Measurements from ENCODE around the gene CMTM7.
"Not testable (repeated sequence)": the region's sequence is repeated elsewhere in the genome, so short reads cannot be mapped to it uniquely, and the experiment has no call there.

The CMTM7 gene

DNA sequence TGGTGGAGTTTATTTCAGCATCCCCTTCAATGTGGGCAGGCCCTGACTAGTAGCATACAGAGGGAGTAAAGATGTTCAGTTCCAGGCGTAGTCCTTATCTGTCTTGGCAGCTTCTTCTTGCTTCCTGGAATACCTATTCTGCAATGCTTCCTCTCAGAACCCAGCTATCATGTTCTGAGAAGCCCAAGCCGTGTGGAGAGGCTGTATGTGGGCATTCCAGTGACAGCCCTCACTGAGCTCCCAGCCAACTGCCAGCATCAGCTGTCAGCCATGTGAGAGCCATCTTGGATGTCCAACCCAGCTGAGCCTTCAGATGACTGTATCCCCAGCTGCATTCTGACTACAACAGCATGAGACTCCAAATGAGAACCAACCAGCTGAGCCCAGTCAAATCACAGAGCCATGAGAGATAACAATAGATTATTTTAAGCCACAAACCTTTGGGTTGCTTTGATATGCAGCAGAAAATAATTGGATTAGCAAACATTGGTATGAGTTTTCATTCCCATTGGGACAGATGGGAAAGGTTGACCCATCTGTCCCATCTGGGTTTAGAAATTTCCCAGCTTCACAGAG lies 8.4 kb upstream of the CMTM7 start:
- DNase-seq: no peak

- DNase-seq: no peak
Measured at GRCh38 chr3:32384938-32385337, 6.7 kb upstream of the CMTM7 start.

- DNase-seq: no peak
Measured at GRCh38 chr3:32387512-32387911, 4.1 kb upstream of the CMTM7 start.

DNA sequence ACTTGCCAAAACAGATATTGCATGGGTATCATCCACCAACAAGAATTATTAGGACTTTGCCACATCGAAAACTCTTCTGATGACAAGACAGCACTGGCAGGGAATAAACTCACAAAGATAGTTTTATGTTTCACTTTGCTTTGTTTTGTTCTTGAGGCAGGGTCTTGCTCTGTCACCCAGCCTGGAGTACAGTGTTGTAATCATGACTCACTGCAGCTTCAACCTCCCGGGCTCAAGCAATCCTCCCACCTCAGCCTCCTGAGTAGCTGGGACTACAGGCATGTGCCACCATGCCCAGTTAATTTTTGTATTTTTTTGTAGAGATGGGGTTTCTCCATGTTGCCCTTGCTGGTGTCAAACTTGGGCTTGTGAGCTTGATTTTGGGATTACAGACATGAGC lies 2.1 kb upstream of the CMTM7 start:
- not testable (repeated sequence) for DNase-seq

DNA sequence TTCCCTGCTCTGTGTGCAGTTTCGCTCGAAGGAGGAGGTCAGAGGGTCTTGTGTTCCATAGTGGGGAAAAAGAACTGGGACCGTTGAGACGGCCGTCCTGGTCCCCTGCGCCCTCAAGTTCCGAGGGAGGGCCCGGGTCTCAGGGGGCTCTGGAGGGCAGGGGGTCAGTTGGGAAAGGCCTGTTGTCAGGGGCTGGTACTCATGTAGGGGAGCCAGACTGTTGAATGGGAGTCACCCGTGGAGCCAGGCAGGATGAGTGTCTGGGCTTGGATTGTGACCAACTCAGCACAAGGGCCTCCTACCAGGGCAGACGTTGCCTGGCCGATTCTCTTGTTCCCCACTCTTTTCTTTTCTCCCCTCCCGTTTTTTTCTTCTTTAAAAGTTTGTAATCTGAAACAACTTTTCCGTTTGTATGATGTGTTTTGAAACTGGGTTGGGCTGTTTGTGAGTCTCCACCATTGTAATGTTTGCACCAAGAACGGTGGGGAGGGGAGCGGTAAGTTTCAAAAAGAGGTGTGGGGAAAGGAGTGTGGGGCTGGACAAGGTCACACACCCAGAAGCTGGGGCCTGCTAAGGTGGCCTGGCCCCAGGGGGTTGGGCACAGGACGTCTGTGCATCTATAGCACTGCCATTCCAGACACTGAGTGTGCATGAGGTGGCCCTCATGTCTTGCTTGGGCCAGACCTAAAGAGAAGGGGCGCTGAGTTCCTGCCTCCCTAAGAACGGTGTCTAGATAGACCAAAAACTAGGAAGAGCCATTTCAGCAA lies 1.1 kb downstream of the CMTM7 start:
- DNase-seq: no peak

DNA sequence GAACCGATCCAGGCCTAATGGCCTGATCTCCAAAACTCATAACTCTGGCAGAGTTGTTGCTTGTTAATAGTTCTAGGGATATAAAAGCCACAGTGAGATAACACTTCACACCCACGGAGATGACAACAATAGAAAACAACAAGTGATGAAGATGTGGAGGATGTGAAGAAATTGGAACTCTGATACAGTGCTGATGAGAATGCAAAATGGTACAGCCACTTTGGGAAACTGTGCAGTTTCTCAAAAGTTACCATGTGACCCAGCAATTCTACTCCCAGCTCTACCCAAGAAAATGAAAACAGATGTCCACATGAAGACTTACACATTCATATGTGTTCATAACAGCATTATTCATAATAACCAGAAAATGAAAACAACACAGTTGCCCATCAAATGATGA lies 3.8 kb downstream of the CMTM7 start:
- DNase-seq: no peak

DNA sequence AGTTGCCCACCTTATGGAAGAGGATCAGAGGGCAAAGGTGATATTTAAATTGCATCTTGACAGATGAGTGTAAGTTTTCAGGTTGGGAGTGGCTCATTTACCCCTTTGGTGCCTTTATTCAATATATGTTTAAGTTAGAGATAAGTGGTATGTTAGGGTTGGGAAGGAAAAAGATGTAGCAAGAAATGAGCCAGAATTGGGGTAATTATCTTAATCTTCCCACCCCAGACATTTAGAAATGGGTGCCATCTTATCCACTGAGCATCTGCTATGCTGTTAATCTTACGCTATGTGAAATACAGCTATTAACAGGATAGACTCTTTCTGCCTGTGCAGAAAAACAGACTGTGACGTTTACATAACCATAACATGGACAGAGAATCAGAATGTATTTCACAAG lies 6.3 kb downstream of the CMTM7 start:
- no peak for DNase-seq

GRCh38 chr3:32398531-32398930 lies 6.9 kb downstream of the CMTM7 start:
- DNase-seq: no peak

- no peak for DNase-seq
Measured at GRCh38 chr3:32399030-32399620, 7.5 kb downstream of the CMTM7 start.

- no peak for DNase-seq
Measured at GRCh38 chr3:32401126-32401525, 9.5 kb downstream of the CMTM7 start.

DNA sequence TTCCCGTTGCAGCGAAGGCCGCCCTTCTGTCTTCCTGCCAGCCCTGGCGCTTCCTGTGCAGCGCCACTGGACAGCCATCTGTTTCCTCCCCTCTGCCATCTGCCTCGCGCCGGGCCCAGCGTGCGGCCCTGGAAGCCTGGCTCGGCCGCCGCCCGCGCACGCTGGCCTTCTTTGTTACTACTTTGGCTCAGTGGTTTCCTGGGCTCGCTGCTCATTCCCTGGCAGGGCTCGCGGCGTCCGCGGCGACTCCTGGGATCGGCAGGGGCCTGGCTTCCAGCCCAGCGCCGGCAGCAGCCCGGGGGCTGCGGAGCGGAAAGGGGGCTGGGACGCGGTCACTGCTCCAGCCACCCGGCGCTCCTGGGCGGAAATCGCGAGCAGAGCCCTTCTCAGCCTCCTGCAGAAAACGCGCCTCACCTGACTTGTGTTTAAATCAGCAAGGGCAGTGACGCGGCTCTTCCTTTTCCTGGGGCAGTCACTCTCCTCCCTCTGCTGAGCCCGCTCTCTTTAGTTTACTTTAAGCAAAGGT lies 10.0 kb downstream of the CMTM7 start:
- no peak for DNase-seq

GRCh38 chr3:32403663-32404062 lies 12.0 kb downstream of the CMTM7 start:
- peak; percentile 80 for DNase-seq

GRCh38 chr3:32404714-32405113 lies 13.1 kb downstream of the CMTM7 start:
- DNase-seq: no peak

GRCh38 chr3:32405155-32405554 lies 13.5 kb downstream of the CMTM7 start:
- no peak for DNase-seq

DNA sequence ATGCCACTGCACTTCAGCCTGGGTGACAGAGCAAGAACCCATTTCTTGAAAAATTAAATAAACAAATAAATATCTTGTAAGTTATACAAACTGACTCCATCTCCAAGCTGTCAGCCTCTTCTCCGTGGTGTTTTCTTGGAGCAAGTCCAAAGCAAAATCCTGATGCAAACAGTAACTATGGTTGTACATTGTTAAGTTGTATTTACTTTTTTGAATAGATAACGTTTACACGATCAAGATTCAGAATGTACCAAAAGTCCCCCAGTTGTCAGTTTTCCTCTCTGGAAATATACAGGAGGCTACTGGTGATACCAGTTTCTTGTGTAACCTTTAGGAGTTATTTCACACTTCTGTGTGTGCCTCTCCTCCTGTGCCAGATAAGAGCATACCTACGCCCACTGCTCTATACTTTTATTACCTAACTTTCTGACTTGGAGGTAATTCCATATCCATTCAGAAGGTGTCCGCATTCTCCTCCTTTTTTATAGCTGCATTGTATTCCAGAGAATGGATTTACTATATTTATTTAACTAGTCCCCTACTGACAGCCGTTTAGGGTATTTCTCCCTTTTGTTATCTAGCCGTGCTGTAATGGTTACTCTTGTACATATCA lies 14.2 kb downstream of the CMTM7 start:
- no peak for DNase-seq

DNA sequence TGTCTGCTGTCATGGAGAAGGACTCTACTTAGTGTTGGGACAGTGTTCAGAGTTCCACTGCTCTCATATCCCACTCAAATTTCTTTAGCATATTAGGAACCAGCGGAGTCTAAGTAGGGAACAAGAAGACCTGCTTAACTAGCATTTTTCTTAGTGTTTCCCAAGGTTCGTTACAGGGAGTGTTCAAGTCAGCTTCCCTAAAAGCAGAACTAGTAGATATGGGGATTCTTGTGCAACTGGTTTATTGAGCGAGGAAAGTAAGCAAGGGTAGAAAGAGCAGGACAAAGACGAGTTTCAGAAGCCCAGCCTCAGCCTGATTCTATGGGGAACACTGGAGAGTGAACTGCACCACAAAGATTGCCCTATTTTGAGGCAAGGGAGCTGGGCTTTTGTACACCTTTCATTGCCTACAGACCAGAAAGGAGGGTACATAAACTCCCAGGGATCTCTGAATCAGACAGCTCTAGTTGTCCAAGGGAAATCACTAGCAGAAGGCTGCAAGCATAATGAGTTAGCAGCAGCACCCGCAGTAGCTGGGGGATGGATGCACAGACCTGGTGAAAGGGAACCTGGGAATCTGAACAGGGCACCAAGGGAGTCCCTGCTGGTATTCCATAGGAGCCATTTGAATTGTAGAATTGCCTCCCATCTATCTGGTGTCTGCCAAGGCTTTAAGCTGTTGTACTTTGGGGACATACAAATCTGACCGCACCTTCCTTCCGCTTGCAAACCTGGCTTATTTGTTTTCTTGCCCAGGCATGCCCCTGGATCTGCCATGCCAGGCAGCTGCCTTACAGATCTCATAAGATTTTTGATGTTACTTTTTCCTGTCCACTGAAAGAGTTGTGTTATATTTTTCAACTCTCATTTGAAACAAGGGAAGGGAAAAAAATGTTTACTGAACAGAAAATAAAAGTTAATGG lies 15.1 kb downstream of the CMTM7 start:
- peak; percentile 85 for DNase-seq

GRCh38 chr3:32410367-32411246 lies 19.0 kb downstream of the CMTM7 start:
- no peak for DNase-seq

GRCh38 chr3:32411442-32411841 lies 19.8 kb downstream of the CMTM7 start:
- no peak for DNase-seq

DNA sequence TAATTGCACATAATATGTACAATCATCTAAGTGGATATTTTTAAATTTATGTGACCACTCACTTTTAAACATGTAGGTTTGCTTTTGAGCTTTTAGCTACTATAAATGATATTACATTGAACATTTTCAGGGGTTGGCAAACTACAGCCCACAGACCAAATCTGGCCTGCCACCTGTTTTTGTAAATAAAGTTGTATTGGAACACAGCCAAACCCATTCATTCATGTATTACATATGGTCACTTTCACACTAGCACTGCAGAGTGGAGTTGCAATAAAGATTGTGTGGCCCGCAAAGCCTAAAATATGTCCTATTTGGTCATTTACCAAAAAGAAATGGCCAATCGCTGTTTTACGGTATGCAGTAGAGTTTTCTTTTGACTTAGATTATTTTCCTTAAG lies 21.2 kb downstream of the CMTM7 start:
- peak; percentile 36 for DNase-seq

GRCh38 chr3:32413845-32414521 lies 22.3 kb downstream of the CMTM7 start:
- no peak for DNase-seq

Measured in NCI-H1105 treated with DMSO at 0.1 percent for 48 hours (cell line).